Suprapubic skin (tissue), 4 donors: ENCODE data around the gene RFX7.

ENCODE experiments used
- EP300 ChIP-seq: sonication (generic); formaldehyde crosslinking; IDR thresholded peaks from one replicate; pipeline ENCODE4 v1.6.1; 2017; ENCODE audit warnings: antibody characterized with exemption
- POLR2A ChIP-seq, 2 donors: fragments of 450-650 bp; IDR thresholded peaks; one replicate each; pipeline ENCODE4 v1.6.1; 2017; ENCODE audit warnings: antibody characterized with exemption in 2 of 2, mild to moderate bottlenecking in 2 of 2, moderate library complexity in 2 of 2
- POLR2AphosphoS5 ChIP-seq, 3 donors: sonication (generic); formaldehyde crosslinking; IDR thresholded peaks; one replicate each; pipeline ENCODE4 v1.6.1; 2017; ENCODE audit warnings: antibody characterized with exemption in 3 of 3
- TF ChIP-seq, protein P1 (sequence below), 2 donors: fragments of 200-600 bp in 1 of 2; fragments of 450-650 bp in 1 of 2; sonication (generic) in 1 of 2; IDR thresholded peaks; one replicate each; pipeline ENCODE4 v1.5.1; 2016 to 2019; ENCODE audit warnings: antibody characterized with exemption in 2 of 2, mild to moderate bottlenecking in 1 of 2, moderate library complexity in 1 of 2

DNA sequence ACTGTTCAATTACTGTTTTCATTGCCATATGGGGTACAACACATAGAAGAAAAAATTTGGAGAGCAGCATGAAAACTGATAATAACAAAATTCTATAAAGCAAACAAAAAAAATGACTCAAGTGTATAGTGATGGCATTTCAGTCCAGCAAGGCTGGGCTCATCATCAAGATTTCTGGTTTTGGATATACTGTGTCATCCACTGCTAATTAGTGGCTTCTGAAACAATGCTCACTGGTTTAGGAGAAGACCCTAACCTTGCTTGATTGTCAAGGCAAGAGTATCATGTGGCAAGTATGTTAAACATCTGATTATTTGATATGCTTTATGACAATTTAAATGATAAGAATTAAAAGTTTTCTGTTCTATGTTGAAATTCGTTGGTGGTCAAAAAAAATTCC lies 96.9 kb downstream of the RFX7 start:
- TF ChIP-seq, protein P1, sequence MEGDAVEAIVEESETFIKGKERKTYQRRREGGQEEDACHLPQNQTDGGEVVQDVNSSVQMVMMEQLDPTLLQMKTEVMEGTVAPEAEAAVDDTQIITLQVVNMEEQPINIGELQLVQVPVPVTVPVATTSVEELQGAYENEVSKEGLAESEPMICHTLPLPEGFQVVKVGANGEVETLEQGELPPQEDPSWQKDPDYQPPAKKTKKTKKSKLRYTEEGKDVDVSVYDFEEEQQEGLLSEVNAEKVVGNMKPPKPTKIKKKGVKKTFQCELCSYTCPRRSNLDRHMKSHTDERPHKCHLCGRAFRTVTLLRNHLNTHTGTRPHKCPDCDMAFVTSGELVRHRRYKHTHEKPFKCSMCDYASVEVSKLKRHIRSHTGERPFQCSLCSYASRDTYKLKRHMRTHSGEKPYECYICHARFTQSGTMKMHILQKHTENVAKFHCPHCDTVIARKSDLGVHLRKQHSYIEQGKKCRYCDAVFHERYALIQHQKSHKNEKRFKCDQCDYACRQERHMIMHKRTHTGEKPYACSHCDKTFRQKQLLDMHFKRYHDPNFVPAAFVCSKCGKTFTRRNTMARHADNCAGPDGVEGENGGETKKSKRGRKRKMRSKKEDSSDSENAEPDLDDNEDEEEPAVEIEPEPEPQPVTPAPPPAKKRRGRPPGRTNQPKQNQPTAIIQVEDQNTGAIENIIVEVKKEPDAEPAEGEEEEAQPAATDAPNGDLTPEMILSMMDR (IDR thresholded peaks at IDR 0.05) = no peak
- TF ChIP-seq POLR2A (IDR thresholded peaks at IDR 0.05) (no peak), POLR2AphosphoS5 (IDR thresholded peaks at IDR 0.05) (no peak), EP300 (no peak)
